Measurements from ENCODE around the gene CCDC170. TPM values are rescaled to one million over a fixed set of nuclear protein-coding genes. Genes with fewer than 3 reads are reported as not detected.
A peak's percentile ranks its signal among the peaks of the same experiment; 100 is the strongest.

The CCDC170 gene, protein sequence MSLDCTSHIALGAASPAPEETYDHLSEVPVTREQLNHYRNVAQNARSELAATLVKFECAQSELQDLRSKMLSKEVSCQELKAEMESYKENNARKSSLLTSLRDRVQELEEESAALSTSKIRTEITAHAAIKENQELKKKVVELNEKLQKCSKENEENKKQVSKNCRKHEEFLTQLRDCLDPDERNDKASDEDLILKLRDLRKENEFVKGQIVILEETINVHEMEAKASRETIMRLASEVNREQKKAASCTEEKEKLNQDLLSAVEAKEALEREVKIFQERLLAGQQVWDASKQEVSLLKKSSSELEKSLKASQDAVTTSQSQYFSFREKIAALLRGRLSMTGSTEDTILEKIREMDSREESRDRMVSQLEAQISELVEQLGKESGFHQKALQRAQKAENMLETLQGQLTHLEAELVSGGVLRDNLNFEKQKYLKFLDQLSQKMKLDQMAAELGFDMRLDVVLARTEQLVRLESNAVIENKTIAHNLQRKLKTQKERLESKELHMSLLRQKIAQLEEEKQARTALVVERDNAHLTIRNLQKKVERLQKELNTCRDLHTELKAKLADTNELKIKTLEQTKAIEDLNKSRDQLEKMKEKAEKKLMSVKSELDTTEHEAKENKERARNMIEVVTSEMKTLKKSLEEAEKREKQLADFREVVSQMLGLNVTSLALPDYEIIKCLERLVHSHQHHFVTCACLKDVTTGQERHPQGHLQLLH
- 0.64 TPM for polyA plus RNA-seq (2013, experiment 1 of 2)
- 0.75 TPM for polyA plus RNA-seq (2013, experiment 2 of 2)

GRCh38 chr6:151493804-151494234 lies at the start of gene CCDC170:
Gene CCDC170 (plus strand): TSS chr6:151494017. CDS start chr6:151494129, 112 bp downstream.
- Histone ChIP-seq H2BK15ac (ENCODE audit: low read depth, poor library complexity, severe bottlenecking) (peak within 1 kb of the TSS; percentile 90), H3K9me3 (ENCODE audit: control insufficient read depth, low read length) (no peaks in the 10 kb centered on the region), H2BK12ac (ENCODE audit: low read length in 2 of 2) (peak within 1 kb of the TSS in 1 of 2 experiments; percentile 33), H3K4ac (ENCODE audit: low read depth in 1 of 2, low read length in 2 of 2) (peak within 1 kb of the TSS; percentile 12 to 17), H3K9ac (ENCODE audit: low read length) (peak within 1 kb of the TSS; percentile 92), H2BK5ac (ENCODE audit: low read depth, low read length, poor library complexity, severe bottlenecking) (no peak within 1 kb of the TSS), H3K14ac (ENCODE audit: low read length in 2 of 2) (peak within 1 kb of the TSS in 1 of 2 experiments; percentile 85), H2BK120ac (ENCODE audit: low read depth, low read length) (no peak within 1 kb of the TSS), H3K79me1 (replicated peaks; ENCODE audit: low read length, poor library complexity, severe bottlenecking) (no peaks in the 10 kb centered on the region), H3K4me2 (ENCODE audit: low read length, poor library complexity, severe bottlenecking) (peak within 1 kb of the TSS; percentile 90), H3K4me3 (ENCODE audit: insufficient read depth in 1 of 2, low read depth in 1 of 2, low read length in 2 of 2) (peak within 1 kb of the TSS; percentile 74 to 82), H2AK5ac (ENCODE audit: low read length, severe bottlenecking) (no peak within 1 kb of the TSS), H3K36me3 (ENCODE audit: control insufficient read depth in 1 of 2, insufficient read depth in 2 of 2, low read depth in 1 of 2, low read length in 2 of 2) (no peaks in the 10 kb centered on the region), H2AFZ (ENCODE audit: low read depth, low read length) (peak within 1 kb of the TSS; percentile 43), H3K4me1 (ENCODE audit: control insufficient read depth, insufficient read depth, low read depth, low read length) (peaks cover 11% of the 10 kb centered on the region), H3K27ac (ENCODE audit: low read length, poor library complexity, severe bottlenecking) (no peak within 1 kb of the TSS), H3K23ac (ENCODE audit: low read length in 2 of 2) (peak within 1 kb of the TSS in 1 of 2 experiments; percentile 72), H3K18ac (ENCODE audit: low read depth in 1 of 2, low read length in 2 of 2) (peak within 1 kb of the TSS; percentile 43 to 77), H3K27me3 (ENCODE audit: control insufficient read depth in 1 of 2, insufficient read depth in 1 of 2, low read length in 2 of 2) (no peaks in the 10 kb centered on the region), H4K91ac (ENCODE audit: low read length) (peak within 1 kb of the TSS; percentile 68), H4K8ac (ENCODE audit: low read length) (peak within 1 kb of the TSS; percentile 60)
- WGBS = 0% methylated on average over 40 of the region's 58 CpGs
- peak; percentile 32 for DNase-seq

DNA sequence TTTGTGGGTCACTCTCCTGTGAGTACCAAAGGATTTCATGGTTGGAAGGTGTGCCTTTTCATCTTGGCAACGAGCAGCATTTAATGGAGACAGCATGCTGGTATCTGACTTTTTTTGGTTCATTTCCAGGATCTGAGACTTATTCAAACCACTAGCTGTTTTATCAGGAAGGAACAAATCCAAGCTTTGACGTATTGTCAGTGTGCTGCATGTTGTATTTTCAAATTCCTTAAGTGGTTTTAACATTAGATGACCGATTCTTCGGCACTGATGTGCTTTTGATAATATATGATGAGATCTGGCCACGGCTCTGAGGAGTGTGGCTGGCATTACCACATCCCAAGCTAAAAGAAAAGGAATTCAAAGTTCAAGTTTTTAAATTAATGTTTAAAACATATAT lies 48.3 kb upstream of the CCDC170 start:
- Histone ChIP-seq H3K9ac (ENCODE audit: low read length) (peak overlapping the region; percentile 81), H3K18ac (ENCODE audit: low read depth in 1 of 2, low read length in 2 of 2) (no peak overlapping the region), H3K36me3 (ENCODE audit: control insufficient read depth in 1 of 2, insufficient read depth in 2 of 2, low read depth in 1 of 2, low read length in 2 of 2) (peaks cover 10 to 21% of the 10 kb centered on the region in 2 experiments), H2AK5ac (ENCODE audit: low read length, severe bottlenecking) (no peak overlapping the region), H3K9me3 (ENCODE audit: control insufficient read depth, low read length) (no peaks in the 10 kb centered on the region), H3K4me3 (ENCODE audit: insufficient read depth in 1 of 2, low read depth in 1 of 2, low read length in 2 of 2) (peak overlapping the region in 1 of 2 experiments; percentile 23), H3K23ac (ENCODE audit: low read length in 2 of 2) (no peak overlapping the region), H3K79me1 (replicated peaks; ENCODE audit: low read length, poor library complexity, severe bottlenecking) (peaks cover 3% of the 10 kb centered on the region), H3K4ac (ENCODE audit: low read depth in 1 of 2, low read length in 2 of 2) (no peak overlapping the region), H3K14ac (ENCODE audit: low read length in 2 of 2) (no peak overlapping the region), H2AFZ (ENCODE audit: low read depth, low read length) (no peak overlapping the region), H3K4me1 (ENCODE audit: control insufficient read depth, insufficient read depth, low read depth, low read length) (peaks cover 11% of the 10 kb centered on the region), H2BK120ac (ENCODE audit: low read depth, low read length) (no peak overlapping the region), H2BK15ac (ENCODE audit: low read depth, poor library complexity, severe bottlenecking) (no peak overlapping the region), H2BK5ac (ENCODE audit: low read depth, low read length, poor library complexity, severe bottlenecking) (peak overlapping the region; percentile 46), H2BK12ac (ENCODE audit: low read length in 2 of 2) (no peak overlapping the region), H4K91ac (ENCODE audit: low read length) (no peak overlapping the region), H4K8ac (ENCODE audit: low read length) (no peak overlapping the region), H3K27ac (ENCODE audit: low read length, poor library complexity, severe bottlenecking) (peak overlapping the region; percentile 93), H3K27me3 (ENCODE audit: control insufficient read depth in 1 of 2, insufficient read depth in 1 of 2, low read length in 2 of 2) (no peaks in the 10 kb centered on the region), H3K4me2 (ENCODE audit: low read length, poor library complexity, severe bottlenecking) (no peak overlapping the region)
- DNase-seq = peak; percentile 50
- WGBS = 60% methylated on average over 3 of the region's 5 CpGs

DNA sequence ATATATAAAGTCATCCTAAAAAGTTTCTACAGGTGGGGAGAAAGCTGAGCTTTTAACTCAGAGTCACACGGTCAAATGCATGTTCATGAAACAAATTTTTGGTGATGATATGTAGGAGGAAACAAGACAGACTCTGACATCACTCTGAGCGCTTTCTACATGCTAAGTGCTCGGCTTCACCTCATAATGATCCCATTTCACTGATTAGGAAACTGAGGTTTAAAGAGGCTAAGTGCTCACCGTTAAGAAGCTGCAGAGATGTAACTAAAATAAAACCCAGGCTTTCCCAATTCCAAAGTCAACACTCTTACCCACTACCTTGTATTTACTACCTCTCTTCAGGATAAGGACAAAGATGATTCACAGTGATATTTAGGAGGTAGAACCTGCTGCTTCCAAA lies 46.6 kb upstream of the CCDC170 start:
- Histone ChIP-seq H3K27ac (ENCODE audit: low read length, poor library complexity, severe bottlenecking) (peak overlapping the region; percentile 89), H2AK5ac (ENCODE audit: low read length, severe bottlenecking) (peak overlapping the region; percentile 89), H3K9me3 (ENCODE audit: control insufficient read depth, low read length) (no peaks in the 10 kb centered on the region), H3K27me3 (ENCODE audit: control insufficient read depth in 1 of 2, insufficient read depth in 1 of 2, low read length in 2 of 2) (no peaks in the 10 kb centered on the region), H3K4me3 (ENCODE audit: insufficient read depth in 1 of 2, low read depth in 1 of 2, low read length in 2 of 2) (no peak overlapping the region), H2BK12ac (ENCODE audit: low read length in 2 of 2) (no peak overlapping the region), H3K79me1 (replicated peaks; ENCODE audit: low read length, poor library complexity, severe bottlenecking) (peaks cover 3% of the 10 kb centered on the region), H3K9ac (ENCODE audit: low read length) (peak overlapping the region; percentile 81), H3K4me2 (ENCODE audit: low read length, poor library complexity, severe bottlenecking) (no peak overlapping the region), H3K36me3 (ENCODE audit: control insufficient read depth in 1 of 2, insufficient read depth in 2 of 2, low read depth in 1 of 2, low read length in 2 of 2) (peaks cover 10 to 14% of the 10 kb centered on the region in 2 experiments), H2AFZ (ENCODE audit: low read depth, low read length) (no peak overlapping the region), H2BK120ac (ENCODE audit: low read depth, low read length) (no peak overlapping the region), H3K4ac (ENCODE audit: low read depth in 1 of 2, low read length in 2 of 2) (no peak overlapping the region), H3K18ac (ENCODE audit: low read depth in 1 of 2, low read length in 2 of 2) (no peak overlapping the region), H4K8ac (ENCODE audit: low read length) (no peak overlapping the region), H2BK5ac (ENCODE audit: low read depth, low read length, poor library complexity, severe bottlenecking) (no peak overlapping the region), H3K14ac (ENCODE audit: low read length in 2 of 2) (no peak overlapping the region), H3K4me1 (ENCODE audit: control insufficient read depth, insufficient read depth, low read depth, low read length) (peaks cover 7% of the 10 kb centered on the region), H3K23ac (ENCODE audit: low read length in 2 of 2) (no peak overlapping the region), H2BK15ac (ENCODE audit: low read depth, poor library complexity, severe bottlenecking) (no peak overlapping the region), H4K91ac (ENCODE audit: low read length) (no peak overlapping the region)
- 96% methylated on average over 3 of the region's 4 CpGs for WGBS
- DNase-seq = no peak

GRCh38 chr6:151448623-151449022 lies 45.2 kb upstream of the CCDC170 start:
- H2BK5ac ChIP-seq (ENCODE audit: low read depth, low read length, poor library complexity, severe bottlenecking) = no peak overlapping the region
- H3K9ac ChIP-seq (ENCODE audit: low read length) = no peak overlapping the region
- DNase-seq = no peak
- WGBS = 97% methylated on average over 12 of the region's 12 CpGs
- no peak overlapping the region for H3K23ac ChIP-seq (ENCODE audit: low read length in 2 of 2)
- H3K4me3 ChIP-seq (ENCODE audit: insufficient read depth in 1 of 2, low read depth in 1 of 2, low read length in 2 of 2) = no peak overlapping the region
- H4K91ac ChIP-seq (ENCODE audit: low read length) = no peak overlapping the region
- H2BK120ac ChIP-seq (ENCODE audit: low read depth, low read length) = no peak overlapping the region
- no peak overlapping the region for H3K4me2 ChIP-seq (ENCODE audit: low read length, poor library complexity, severe bottlenecking)
- H3K27me3 ChIP-seq (ENCODE audit: control insufficient read depth in 1 of 2, insufficient read depth in 1 of 2, low read length in 2 of 2) = no peaks in the 10 kb centered on the region
- no peak overlapping the region for H3K18ac ChIP-seq (ENCODE audit: low read depth in 1 of 2, low read length in 2 of 2)
- peaks cover 4% of the 10 kb centered on the region for H3K4me1 ChIP-seq (ENCODE audit: control insufficient read depth, insufficient read depth, low read depth, low read length)
- no peak overlapping the region for H3K27ac ChIP-seq (ENCODE audit: low read length, poor library complexity, severe bottlenecking)
- no peak overlapping the region for H2BK15ac ChIP-seq (ENCODE audit: low read depth, poor library complexity, severe bottlenecking)
- peak overlapping the region; percentile 48 for H2AK5ac ChIP-seq (ENCODE audit: low read length, severe bottlenecking)
- no peak overlapping the region for H2AFZ ChIP-seq (ENCODE audit: low read depth, low read length)
- no peak overlapping the region for H3K14ac ChIP-seq (ENCODE audit: low read length in 2 of 2)
- peaks cover 3% of the 10 kb centered on the region for H3K79me1 ChIP-seq (replicated peaks; ENCODE audit: low read length, poor library complexity, severe bottlenecking)
- H2BK12ac ChIP-seq (ENCODE audit: low read length in 2 of 2) = no peak overlapping the region
- peaks cover 10 to 12% of the 10 kb centered on the region in 2 experiments for H3K36me3 ChIP-seq (ENCODE audit: control insufficient read depth in 1 of 2, insufficient read depth in 2 of 2, low read depth in 1 of 2, low read length in 2 of 2)
- H4K8ac ChIP-seq (ENCODE audit: low read length) = no peak overlapping the region
- no peaks in the 10 kb centered on the region for H3K9me3 ChIP-seq (ENCODE audit: control insufficient read depth, low read length)
- no peak overlapping the region for H3K4ac ChIP-seq (ENCODE audit: low read depth in 1 of 2, low read length in 2 of 2)

All from mesenchymal stem cell (in vitro differentiated cells and primary cell).